AG04449 (cell line): ENCODE measurements around the gene HMGB3.

Experiments
- CTCF ChIA-PET: fragments of 350-600 bp; formaldehyde crosslinking; extraction: SDS; loops from one replicate; lab custom pipeline; 2021; ENCODE audit warnings: antibody characterized with exemption; lab: Yijun Ruan, JAX
- POLR2A ChIA-PET: fragments of 400-600, 350-600 bp; formaldehyde crosslinking; extraction: SDS; loops from one replicate; lab custom pipeline; 2020; ENCODE audit warnings: antibody characterized with exemption, inconsistent platforms; lab: Yijun Ruan, JAX
- DNase-seq: peaks from one replicate; pipeline ENCODE4 v3.0.0-alpha.2; 2010; ENCODE audit warnings: low read depth, low spot score
- H3K4me3 ChIP-seq: 2 replicates; pipeline ENCODE4 v1.5.1; 2011; ENCODE audit warnings: low read depth, mild to moderate bottlenecking, control low read depth, low read length
- CTCF ChIP-seq: IDR thresholded peaks from one replicate; pipeline ENCODE4 v1.5.1; 2011; ENCODE audit warnings: mild to moderate bottlenecking, moderate library complexity, low read length, control low read depth, inconsistent platforms; ENCODE audit not compliant: insufficient read depth; ENCODE audit errors: missing control alignments

Gene HMGB3

GRCh38 chrX:150941580-150941979, 41.6 kb upstream of the HMGB3 start:
- ChIA-PET CTCF (no interaction called here), POLR2A (no interaction called here)
- TF ChIP-seq CTCF = no peak

GRCh38 chrX:150942942-150943594, 40.1 kb upstream of the HMGB3 start:
- POLR2A ChIA-PET = no interaction called here
- no peak for DNase-seq
- TF ChIP-seq CTCF = no peak
- H3K4me3 ChIP-seq = no peak overlapping the region
- CTCF ChIA-PET = no interaction called here

More at GRCh38 chrX:150941580-150941979, 41.6 kb upstream of the HMGB3 start:
- H3K4me3 ChIP-seq = no peak overlapping the region
- DNase-seq = no peak

- CTCF ChIA-PET = no interaction called here
- no peak for TF ChIP-seq CTCF
- DNase-seq = no peak
- H3K4me3 ChIP-seq = no peak overlapping the region
- POLR2A ChIA-PET = no interaction called here
Measured at GRCh38 chrX:150944233-150944632, 38.9 kb upstream of the HMGB3 start.

GRCh38 chrX:150954951-150955350, 28.2 kb upstream of the HMGB3 start:
- no peak for TF ChIP-seq CTCF
- H3K4me3 ChIP-seq = no peak overlapping the region
- CTCF ChIA-PET = no interaction called here
- POLR2A ChIA-PET = no interaction called here
- no peak for DNase-seq

GRCh38 chrX:150955590-150955989, 27.5 kb upstream of the HMGB3 start:
- H3K4me3 ChIP-seq = no peak overlapping the region
- TF ChIP-seq CTCF = no peak
- CTCF ChIA-PET = no interaction called here
- DNase-seq = no peak
- POLR2A ChIA-PET = no interaction called here

- ChIA-PET CTCF (no interaction called here), POLR2A (no interaction called here)
- TF ChIP-seq CTCF = no peak
- DNase-seq = no peak
- H3K4me3 ChIP-seq = no peak overlapping the region
Measured at GRCh38 chrX:150958177-150958576, 25.0 kb upstream of the HMGB3 start.
